Heart left ventricle (tissue), 16 donors: Measurements from ENCODE around the gene NDOR1. TPM values are rescaled to one million over a fixed set of nuclear protein-coding genes. Genes with fewer than 3 reads are reported as not detected.

Source experiments
- ATAC-seq, 4 donors: fragments of 200-7000 bp; cut with Tn5 transposase; one replicate each; pipeline ENCODE4 v1.9.1; 2020 to 2022; ENCODE audit warnings: moderate library complexity in 4 of 4, mild to moderate bottlenecking in 3 of 4, moderate number of reproducible peaks in 1 of 4
- DNase-seq, 5 donors: peaks; one replicate each; pipeline ENCODE4 v3.0.0-alpha.2; 2020
- H3K27ac ChIP-seq, 12 donors: fragments of 200-600 bp; sonication (generic) in 4 of 12; one replicate each; pipeline versions ENCODE4 v1.5.0 to v1.8.0; 2016 to 2022; ENCODE audit warnings: mild to moderate bottlenecking in 2 of 12
- H3K27me3 ChIP-seq, 9 donors: fragments of 200-600 bp; sonication (generic) in 2 of 9; one replicate each; pipeline versions ENCODE4 v1.5.1 to v1.8.0; 2016 to 2022; ENCODE audit warnings: mild to moderate bottlenecking in 3 of 9
- H3K36me3 ChIP-seq, 9 donors: fragments of 200-600 bp; sonication (generic) in 2 of 9; one replicate each; pipeline versions ENCODE4 v1.5.0 to v1.8.0; 2018 to 2022; ENCODE audit warnings: mild to moderate bottlenecking in 2 of 9
- H3K4me1 ChIP-seq, 12 donors: fragments of 200-600 bp; sonication (generic) in 4 of 12; one replicate each; pipeline versions ENCODE4 v1.5.0 to v1.8.0; 2016 to 2022; ENCODE audit warnings: mild to moderate bottlenecking in 3 of 12
- H3K4me3 ChIP-seq, 12 donors: fragments of 200-600 bp; sonication (generic) in 4 of 12; one replicate each; pipeline versions ENCODE4 v1.5.0 to v1.8.0; 2017 to 2022; ENCODE audit warnings: mild to moderate bottlenecking in 9 of 12, moderate library complexity in 4 of 12
- H3K9me3 ChIP-seq, 12 donors: fragments of 200-600 bp; sonication (generic) in 4 of 12; one replicate each; pipeline versions ENCODE4 v1.5.0 to v1.8.0; 2016 to 2022; ENCODE audit warnings: mild to moderate bottlenecking in 1 of 12
- POLR2A ChIP-seq, 2 donors: fragments of 450-650 bp; IDR thresholded peaks; one replicate each; pipeline ENCODE4 v1.6.1; 2017; ENCODE audit warnings: antibody characterized with exemption in 2 of 2, mild to moderate bottlenecking in 2 of 2, moderate library complexity in 2 of 2
- WGBS, 4 donors: extraction: QIAGEN DNeasy Blood & Tissue Kit in 2 of 4; methylation state at CpG; one replicate each; pipeline versions ENCODE4 v1.1.5 to v1.1.7; 2013 to 2018; 5-methylcytosine and 5-hydroxymethylcytosine counted together
- intact Hi-C, 10 donors: fragments of 100-400 bp; cut with DNase I; formaldehyde crosslinking; loops; one replicate each; pipeline versions ENCODE4 v1.11.1 to v1.14.2; 2022
- polyA plus RNA-seq, 2 donors: library from polyadenylated mRNA; stranded (reverse); fragments of 200-250 nt; gene quantifications; one replicate each; pipeline ENCODE4 v1.2.3, GENCODE V29; 2013
- total RNA-seq, 9 donors: library from RNA; depleted of rRNA in 2 of 9; stranded (reverse); fragments of >200 nt in 2 of 9; fragmentation: NEBNext Ultra II Directional in 3 of 9; extraction: Animal tissue kit (Norgen Biotek cat#: 25700) in 3 of 9; gene quantifications; one replicate each; pipeline versions ENCODE4 v1.1.0 to v1.2.4, GENCODE V29; 2016 to 2023
- TF ChIP-seq, protein P1 (sequence below), 12 donors: fragments of 200-600 bp; sonication (generic) in 4 of 12; IDR thresholded peaks; one replicate each; pipeline versions ENCODE4 v1.5.0 to v1.8.0; 2018 to 2022; ENCODE audit warnings: antibody characterized with exemption in 12 of 12, mild to moderate bottlenecking in 5 of 12
- donor health status: ischemic (EF 13 %, LVEDD 7.1; RV severe dilation, severe dysfunction).
- donor health status: healthy with polysubstance abuse.
- donor health status: DM: no; HTN: yes; CAD: no.
- donor health status: DM: no; HTN: no; CAD: no.
- donor health status: ischemic (EF 25% LVEDD 6.9; RV normal size, moderate dysfunction).
- donor health status: ischemic (EF 25% LVEDD 5.7; RV mildly dilated, moderate dysfunction).
- donor health status: healthy.
- donor health status: DM: yes; HTN: yes; CAD: no.
- donor health status: ischemic (EF 35%, LVEDD 5.7; RV mildly dilated, moderate dysfunction).
- donor health status: nonischemic (EF 11% LVEDD 7.7; RV severe dilation, severe dysfunction).
- donor health status: DM: yes; HTN: yes; CAD: no.
- donor health status: PGD.
- donor health status: ischemic (EF 29% LVEDD 5.4; RV normal size, mild dysfunction).
- donor health status: nonischemic (EF 23%, LVEDD 6.1; RV moderate dilation, normal function).

Gene NDOR1
- total and polyA plus RNA-seq, 11 donors = 4.5 to 9.6 (median 6.2) TPM

DNA sequence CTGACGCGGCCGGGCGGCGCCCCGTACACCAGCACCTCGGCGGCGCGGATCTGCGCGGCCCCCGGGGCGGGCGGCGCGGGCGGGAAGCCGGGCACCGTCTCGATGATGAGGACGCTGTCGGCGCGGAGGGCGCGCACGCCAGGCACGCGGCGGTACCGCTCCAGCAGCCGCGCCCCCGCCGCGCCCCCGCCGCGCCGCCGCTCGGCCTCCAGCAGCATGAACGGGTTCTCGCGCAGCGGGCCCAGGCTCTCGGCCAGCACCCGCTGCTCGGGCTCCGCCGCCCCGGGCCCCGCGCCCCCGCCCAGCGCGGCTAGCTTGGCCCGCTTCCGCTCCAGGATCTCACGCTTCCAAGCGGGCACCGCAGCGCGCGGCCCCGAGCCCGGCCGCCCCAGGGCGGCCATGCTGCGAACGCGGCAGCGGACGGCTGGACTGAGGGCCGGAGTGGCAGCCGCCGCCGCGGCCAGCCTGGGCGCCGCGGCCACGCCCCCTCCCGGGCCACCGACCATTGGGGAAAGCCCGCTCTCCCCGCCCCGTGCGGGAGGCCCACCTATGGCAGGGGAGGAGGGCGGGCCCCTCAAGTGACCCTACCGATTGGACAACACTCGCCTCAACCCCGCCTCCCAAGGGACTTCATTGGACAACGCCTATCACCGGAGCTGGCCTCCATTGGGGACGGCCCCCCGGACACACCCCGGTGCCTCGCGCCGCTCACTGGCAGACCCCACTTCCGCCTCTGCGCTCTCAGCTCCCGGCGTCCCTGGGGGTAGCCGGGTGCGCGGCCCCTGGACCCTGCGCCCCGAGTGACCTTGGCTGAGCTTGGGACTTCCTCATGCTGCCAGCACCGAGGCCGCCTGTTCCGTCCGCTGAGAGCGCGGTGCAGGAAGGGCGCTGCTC is 4.9 kb upstream of the NDOR1 start, which contains the start of gene TPRN:
Gene TPRN (minus strand): TSS at position 431 of the 894 bp plus-strand sequence. CDS start 30 bp downstream, at position 401.
- peak; percentile 97 to 99 (median 98) for ATAC-seq

DNA sequence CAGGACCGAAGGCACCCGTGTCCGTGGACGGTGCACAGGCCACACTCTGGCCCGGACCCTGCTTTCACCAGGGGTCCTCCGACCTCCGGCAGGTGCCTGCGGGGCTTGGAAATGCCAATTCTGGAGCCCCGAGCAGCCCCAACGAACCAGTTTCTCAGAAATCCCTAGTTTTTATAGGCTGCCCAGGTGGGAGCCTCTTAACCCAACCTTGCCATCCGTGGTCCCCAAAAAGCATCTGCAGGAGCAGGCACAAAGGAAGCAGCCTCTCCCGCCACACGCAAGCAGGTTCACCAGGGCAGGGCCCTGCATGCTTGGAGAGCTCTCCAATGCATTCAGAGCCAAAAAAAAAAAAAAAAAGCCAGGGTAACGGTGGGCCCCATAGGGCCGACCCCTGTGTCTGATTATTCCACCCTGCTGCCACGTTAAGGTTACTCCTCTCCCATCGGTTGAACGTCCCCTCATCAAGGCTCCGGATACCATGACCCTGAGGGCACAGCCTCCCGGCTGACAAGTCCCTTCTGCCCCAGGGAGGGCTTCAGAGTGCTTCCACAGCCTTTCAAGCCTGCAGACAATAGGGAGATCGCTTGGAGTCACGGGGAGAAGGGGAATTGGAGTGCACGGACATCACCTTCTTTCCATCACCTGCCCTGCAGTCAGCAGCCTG is 4.2 kb upstream of the NDOR1 start:
- no peaks in the 10 kb centered on the region for H3K27me3 ChIP-seq
- H3K4me3 ChIP-seq = peak overlapping the region; percentile 15 to 94 (median 68)
- peak overlapping the region; percentile 48 to 99 (median 88) for H3K27ac ChIP-seq
- no peaks in the 10 kb centered on the region for H3K36me3 ChIP-seq
- TF ChIP-seq, protein P1, sequence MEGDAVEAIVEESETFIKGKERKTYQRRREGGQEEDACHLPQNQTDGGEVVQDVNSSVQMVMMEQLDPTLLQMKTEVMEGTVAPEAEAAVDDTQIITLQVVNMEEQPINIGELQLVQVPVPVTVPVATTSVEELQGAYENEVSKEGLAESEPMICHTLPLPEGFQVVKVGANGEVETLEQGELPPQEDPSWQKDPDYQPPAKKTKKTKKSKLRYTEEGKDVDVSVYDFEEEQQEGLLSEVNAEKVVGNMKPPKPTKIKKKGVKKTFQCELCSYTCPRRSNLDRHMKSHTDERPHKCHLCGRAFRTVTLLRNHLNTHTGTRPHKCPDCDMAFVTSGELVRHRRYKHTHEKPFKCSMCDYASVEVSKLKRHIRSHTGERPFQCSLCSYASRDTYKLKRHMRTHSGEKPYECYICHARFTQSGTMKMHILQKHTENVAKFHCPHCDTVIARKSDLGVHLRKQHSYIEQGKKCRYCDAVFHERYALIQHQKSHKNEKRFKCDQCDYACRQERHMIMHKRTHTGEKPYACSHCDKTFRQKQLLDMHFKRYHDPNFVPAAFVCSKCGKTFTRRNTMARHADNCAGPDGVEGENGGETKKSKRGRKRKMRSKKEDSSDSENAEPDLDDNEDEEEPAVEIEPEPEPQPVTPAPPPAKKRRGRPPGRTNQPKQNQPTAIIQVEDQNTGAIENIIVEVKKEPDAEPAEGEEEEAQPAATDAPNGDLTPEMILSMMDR (IDR thresholded peaks at IDR 0.05) = no peak
- no peak for TF ChIP-seq POLR2A (IDR thresholded peaks at IDR 0.05)
- DNase-seq (no peak), ATAC-seq (no peak)
- H3K4me1 ChIP-seq = peaks cover 12 to 87% (median 74%) of the 10 kb centered on the region in 12 donors
- WGBS, 4 donors = 10 to 13% (median 13%) methylated on average over 23 of the region's 23 CpGs
- no peaks in the 10 kb centered on the region for H3K9me3 ChIP-seq
- intact Hi-C loops = no loop called here

More for the DNA sequence above, 4.9 kb upstream of the NDOR1 start, which contains the start of gene TPRN:
- peaks cover 10 to 88% (median 74%) of the 10 kb centered on the region in 12 donors for H3K4me1 ChIP-seq
- TF ChIP-seq, protein P1 (IDR thresholded peaks at IDR 0.05) = peak in 1 of 12 donors; percentile 7
- peak; percentile 80 to 85 for TF ChIP-seq POLR2A (IDR thresholded peaks at IDR 0.05)
- no peaks in the 10 kb centered on the region for H3K27me3 ChIP-seq
- H3K27ac ChIP-seq = peak within 1 kb of the TSS; percentile 48 to 99 (median 88)
- intact Hi-C loops = loop anchor here in 1 of 10 donors (1.0 kb wide), 1 partner anchor 12 kb away; the partner anchor contains the start of genes ANAPC2 and SSNA1
- peak within 1 kb of the TSS; percentile 23 to 94 (median 68) for H3K4me3 ChIP-seq
- DNase-seq = peak; percentile 99 to 100 (median 100)
- no peaks in the 10 kb centered on the region for H3K9me3 ChIP-seq
- no peaks in the 10 kb centered on the region for H3K36me3 ChIP-seq
- 1% methylated on average over 18 to 118 of the region's 118 CpGs for WGBS, 4 donors

DNA sequence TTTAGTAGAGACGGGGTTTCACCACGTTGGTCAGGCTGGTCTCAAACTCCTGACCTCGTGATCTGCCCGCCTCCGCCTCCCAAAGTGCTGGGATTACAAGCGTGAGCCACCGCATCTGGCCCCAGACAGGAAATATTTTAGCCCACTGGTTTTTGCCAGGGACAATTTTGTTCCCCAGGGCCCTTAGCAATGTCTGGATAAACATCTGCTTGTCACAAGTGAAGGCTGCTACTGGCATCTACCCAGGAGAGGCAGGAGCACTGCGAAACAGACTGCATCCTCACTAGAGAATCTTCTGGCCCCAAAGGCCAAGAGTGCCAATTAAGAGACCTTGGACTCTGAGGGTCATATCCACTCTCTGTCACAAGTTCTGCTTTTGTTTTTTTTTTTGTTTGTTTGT is 2.5 kb upstream of the NDOR1 start:
- TF ChIP-seq POLR2A (IDR thresholded peaks at IDR 0.05) = no peak
- TF ChIP-seq, protein P1 (IDR thresholded peaks at IDR 0.05) = no peak
- Histone ChIP-seq H3K4me1 (peaks cover 12 to 83% (median 69%) of the 10 kb centered on the region in 12 donors), H3K4me3 (peak overlapping the region in 1 of 12 donors; percentile 73), H3K36me3 (peaks cover 0 to 4% (median 0%) of the 10 kb centered on the region in 9 donors), H3K27ac (no peak overlapping the region), H3K9me3 (no peaks in the 10 kb centered on the region), H3K27me3 (no peaks in the 10 kb centered on the region)
- no peak for ATAC-seq
- WGBS, 4 donors = 56 to 74% (median 71%) methylated on average over 8 of the region's 8 CpGs
- DNase-seq = no peak
- intact Hi-C loops = no loop called here
